GM12872 (cell line): Measurements from ENCODE around the gene ARHGAP26.

Experiments
- TF ChIP-seq, protein P1 (sequence below): IDR thresholded peaks from 3 replicates; pipeline ENCODE4 v1.5.1; 2011; ENCODE audit warnings: low read depth, mild to moderate bottlenecking, low read length, moderate library complexity; ENCODE audit not compliant: insufficient read depth

The ARHGAP26 gene

DNA sequence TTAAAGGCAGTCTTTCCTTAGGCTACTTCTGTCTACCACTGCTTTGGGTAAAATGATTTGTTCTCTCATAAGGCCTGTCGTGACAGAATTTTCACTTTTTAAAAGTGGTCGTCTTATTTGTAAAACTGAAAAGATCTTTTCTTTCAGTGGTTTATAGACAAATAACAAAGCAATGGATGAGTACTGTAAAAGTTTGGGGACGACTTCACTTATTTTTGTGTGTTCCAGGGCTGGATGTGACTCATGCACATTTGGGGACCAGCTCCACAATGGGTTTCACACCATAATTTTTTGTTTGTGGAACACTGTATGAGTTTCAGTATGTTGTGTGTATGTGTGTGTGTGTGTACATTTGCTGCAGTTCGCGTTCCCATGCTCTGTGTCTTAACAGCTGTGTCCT, 53.6 kb downstream of the ARHGAP26 start:
- TF ChIP-seq, protein P1, sequence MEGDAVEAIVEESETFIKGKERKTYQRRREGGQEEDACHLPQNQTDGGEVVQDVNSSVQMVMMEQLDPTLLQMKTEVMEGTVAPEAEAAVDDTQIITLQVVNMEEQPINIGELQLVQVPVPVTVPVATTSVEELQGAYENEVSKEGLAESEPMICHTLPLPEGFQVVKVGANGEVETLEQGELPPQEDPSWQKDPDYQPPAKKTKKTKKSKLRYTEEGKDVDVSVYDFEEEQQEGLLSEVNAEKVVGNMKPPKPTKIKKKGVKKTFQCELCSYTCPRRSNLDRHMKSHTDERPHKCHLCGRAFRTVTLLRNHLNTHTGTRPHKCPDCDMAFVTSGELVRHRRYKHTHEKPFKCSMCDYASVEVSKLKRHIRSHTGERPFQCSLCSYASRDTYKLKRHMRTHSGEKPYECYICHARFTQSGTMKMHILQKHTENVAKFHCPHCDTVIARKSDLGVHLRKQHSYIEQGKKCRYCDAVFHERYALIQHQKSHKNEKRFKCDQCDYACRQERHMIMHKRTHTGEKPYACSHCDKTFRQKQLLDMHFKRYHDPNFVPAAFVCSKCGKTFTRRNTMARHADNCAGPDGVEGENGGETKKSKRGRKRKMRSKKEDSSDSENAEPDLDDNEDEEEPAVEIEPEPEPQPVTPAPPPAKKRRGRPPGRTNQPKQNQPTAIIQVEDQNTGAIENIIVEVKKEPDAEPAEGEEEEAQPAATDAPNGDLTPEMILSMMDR, result no peak

DNA sequence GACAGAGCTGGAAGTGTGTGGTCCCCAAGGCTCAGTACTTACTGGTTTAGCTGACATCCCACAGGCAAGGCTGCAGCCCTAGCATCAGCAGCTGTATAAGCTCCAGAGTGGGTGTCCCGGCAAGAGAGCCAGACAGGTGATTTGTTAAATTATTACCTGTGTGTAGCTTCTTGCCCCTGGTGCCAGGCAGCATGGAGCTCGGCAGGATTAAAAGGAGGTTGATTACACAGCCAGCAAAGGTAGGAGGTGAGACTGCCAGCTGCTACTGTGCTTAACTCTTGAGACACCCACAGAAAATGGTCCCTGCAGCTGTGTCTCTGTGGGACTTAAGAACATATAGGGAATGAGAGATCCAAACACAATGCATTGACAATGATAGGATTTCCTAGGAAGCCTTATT, 54.2 kb downstream of the ARHGAP26 start:
- TF ChIP-seq, protein P1, result no peak

DNA sequence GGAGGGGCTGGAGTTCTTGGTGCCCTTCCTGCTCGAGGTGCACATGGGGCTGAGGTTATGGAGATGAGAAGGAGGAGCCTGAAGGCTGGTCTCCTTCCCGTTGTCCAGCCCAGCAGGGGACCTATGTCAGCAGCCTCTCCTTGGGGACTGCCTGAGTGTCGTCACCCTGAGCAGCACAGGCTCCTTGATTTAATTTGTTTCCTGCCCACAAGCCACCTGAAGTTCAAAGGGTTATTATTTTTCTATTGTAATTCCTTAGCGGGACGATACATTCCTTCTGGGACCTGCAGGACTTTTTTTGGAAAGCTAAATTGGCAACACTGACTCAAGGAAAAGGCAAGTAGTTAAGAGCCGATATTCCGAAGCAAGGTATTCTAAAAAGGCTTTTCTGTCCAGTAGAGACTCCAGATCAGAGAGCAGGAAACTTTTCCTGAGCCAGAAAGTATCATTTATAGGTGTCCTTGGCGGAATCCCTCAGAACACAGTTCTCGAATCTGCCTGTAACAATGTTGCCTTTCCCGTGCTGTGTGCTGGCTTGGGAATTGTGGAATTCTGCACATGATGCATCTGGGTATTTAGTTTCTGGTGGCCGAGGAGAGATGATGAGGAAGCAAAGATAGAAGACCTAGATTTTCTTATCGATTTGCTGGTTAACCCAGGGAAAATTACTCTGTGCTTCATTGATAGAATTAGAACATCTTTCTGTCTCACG, 55.4 kb downstream of the ARHGAP26 start:
- TF ChIP-seq, protein P1, result no peak

DNA sequence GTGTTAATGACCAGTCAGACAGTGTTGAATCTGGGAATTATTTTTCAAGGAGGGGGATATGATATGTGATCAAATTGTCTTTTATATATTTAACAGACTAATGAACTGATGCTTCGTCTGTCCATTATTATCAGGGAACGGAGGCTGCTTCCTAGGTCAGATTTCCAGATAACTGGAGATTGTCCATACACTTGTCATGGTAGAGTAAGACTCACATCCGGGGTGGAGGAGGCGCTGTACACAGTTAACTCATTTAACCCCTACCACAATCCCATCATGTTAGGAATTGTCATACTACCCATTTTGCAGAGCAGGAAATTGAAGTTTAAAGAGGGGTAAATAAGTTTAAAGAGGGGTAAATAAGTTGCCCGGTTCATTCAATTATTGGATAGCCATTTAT, 55.9 kb downstream of the ARHGAP26 start:
- TF ChIP-seq, protein P1, result no peak

DNA sequence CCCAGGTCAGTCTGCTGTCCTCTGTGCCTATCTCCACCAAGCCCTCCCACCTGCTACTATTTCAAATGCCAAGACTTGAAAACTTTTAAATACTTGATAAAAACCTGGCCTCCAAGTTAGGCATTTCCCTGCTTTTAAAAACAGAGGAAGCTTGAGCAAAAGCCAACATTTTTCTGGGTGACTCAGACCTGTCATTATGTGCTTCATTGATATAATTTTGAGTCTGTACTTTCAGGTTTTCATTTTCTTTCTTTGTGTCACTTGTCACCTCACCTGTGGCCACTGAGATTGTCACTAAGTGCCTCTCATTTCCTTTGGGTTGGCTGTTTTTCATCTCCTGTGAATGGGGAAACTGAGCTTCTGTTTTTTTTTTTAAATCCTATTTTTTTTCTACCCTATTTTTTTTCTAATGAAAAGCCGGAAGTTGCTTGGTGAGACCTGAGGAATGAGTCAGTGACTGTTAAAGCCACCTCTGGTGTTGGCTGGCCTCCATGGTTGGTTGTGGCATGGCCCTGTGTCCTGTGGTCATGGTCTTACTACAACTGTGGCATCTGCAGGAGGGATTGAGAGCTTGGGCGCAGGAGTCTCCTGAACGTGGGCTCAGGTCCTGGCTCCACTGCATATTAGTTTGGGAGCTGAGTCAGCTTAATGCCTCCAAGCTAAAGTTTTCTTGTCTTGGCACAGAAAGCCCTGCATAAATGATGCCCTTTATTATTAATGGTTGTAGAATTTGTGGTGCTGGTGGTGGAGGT, 56.7 kb downstream of the ARHGAP26 start:
- TF ChIP-seq, protein P1, result no peak

DNA sequence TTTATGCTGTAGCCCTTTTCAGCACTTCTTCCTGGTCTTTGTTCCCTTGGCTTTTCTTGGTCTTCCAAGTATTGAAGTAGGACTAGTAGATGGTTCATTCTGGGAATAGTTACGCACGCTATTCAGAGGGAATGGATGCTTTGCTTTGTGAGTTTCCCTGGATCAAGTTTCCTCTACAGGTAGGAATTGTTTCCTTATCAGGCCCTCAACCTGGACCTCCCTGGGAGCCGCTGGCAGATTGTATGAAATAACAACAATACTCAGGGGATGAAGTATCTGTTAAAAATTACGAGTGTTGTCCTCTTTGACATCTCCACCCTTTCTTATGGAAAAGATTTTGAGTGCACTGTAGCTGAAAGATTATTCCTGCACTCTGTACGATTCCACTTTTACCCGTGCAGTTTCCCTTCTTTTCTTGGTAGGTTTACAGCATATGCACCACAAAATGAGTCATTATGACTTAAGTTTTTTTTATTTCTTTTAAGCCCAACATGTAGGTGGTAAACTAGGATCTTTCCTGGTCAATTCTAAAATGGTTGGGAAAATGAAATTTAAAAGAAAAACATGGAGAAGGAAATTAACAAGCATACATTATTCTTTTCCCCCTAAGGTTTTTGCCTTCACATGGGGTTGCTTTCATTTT, 57.9 kb downstream of the ARHGAP26 start:
- TF ChIP-seq, protein P1, result no peak

DNA sequence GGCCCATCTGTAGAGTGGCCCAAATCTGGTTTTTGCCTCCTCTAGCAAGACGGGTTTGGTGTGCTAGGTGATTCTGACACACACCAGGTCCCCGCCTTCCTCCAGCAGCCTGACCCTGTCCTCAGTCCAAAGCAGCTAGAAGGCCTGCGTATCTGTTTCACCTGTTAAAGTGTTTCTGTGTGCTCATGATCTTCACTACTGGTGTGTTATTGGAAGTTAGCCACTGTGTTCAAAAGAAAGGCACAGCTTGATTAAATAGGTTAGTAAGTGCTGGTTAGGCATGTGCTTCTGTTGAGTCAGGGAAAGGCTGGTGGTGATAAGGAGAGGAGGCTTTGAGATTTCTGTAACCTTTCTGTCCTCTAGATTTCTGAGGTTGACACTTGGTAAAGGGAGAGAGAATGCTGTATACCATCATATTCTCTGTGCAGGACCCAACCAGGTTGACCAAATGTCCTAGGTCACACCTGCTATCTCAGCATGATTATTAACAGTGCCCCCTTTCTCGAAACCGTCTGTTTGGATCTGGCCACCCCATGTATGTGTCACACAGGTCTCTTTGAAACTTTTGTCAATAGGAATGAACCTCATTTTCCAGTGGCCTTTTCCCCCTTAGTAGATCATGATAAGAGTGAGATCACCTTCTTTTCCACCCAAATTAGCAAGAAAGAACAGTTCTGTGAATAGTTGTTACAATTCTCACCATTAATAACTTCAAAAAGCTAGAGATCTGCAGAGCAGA, 58.8 kb downstream of the ARHGAP26 start:
- TF ChIP-seq, protein P1, result no peak
